H9 (cell line): Measurements from ENCODE around the gene NME4. TPM values are rescaled to one million over a fixed set of nuclear protein-coding genes. Genes with fewer than 3 reads are reported as not detected.

Experiments used
- DNase-seq: peaks from one replicate; pipeline ENCODE4 v3.0.0-alpha.2; 2017
- H2AFZ ChIP-seq: one replicate; pipeline ENCODE4 v1.6.1; 2013; ENCODE audit warnings: mild to moderate bottlenecking, low read length, control low read depth, moderate library complexity
- H2AK5ac ChIP-seq: 2 replicates; pipeline ENCODE4 v1.6.1; 2013; ENCODE audit warnings: low read length, control low read depth, mixed read lengths; ENCODE audit not compliant: insufficient read length
- H2BK120ac ChIP-seq: one replicate; pipeline ENCODE4 v1.6.1; 2013; ENCODE audit warnings: low read depth, mild to moderate bottlenecking, low read length, control low read depth, inconsistent platforms; ENCODE audit not compliant: poor library complexity, severe bottlenecking
- H2BK12ac ChIP-seq: 2 replicates; pipeline ENCODE4 v1.6.1; 2013; ENCODE audit warnings: low read length, control low read depth, mixed read lengths, low read depth; ENCODE audit not compliant: insufficient read length
- H2BK15ac ChIP-seq: 2 replicates; pipeline ENCODE4 v1.6.1; 2013; ENCODE audit warnings: low read depth, low read length, control low read depth
- H2BK20ac ChIP-seq: one replicate; pipeline ENCODE4 v1.6.1; 2013; ENCODE audit warnings: low read depth, mild to moderate bottlenecking, low read length, control low read depth, inconsistent platforms; ENCODE audit not compliant: poor library complexity, severe bottlenecking
- H2BK5ac ChIP-seq: 2 replicates; pipeline ENCODE4 v1.6.1; 2013; ENCODE audit warnings: low read length, control low read depth, mixed read lengths; ENCODE audit not compliant: insufficient read length
- H3K14ac ChIP-seq: 2 replicates; pipeline ENCODE4 v1.6.1; 2013; ENCODE audit warnings: low read length, control low read depth; ENCODE audit not compliant: insufficient read depth
- H3K18ac ChIP-seq: 2 replicates; pipeline ENCODE4 v1.6.1; 2013; ENCODE audit warnings: low read depth, mild to moderate bottlenecking, mixed read lengths, low read length, control low read depth; ENCODE audit not compliant: insufficient read length
- H3K23ac ChIP-seq: 2 replicates; pipeline ENCODE4 v1.6.1; 2013; ENCODE audit warnings: low read length, control low read depth, mixed read lengths, low read depth; ENCODE audit not compliant: insufficient read length
- H3K23me2 ChIP-seq: 2 replicates; pipeline ENCODE4 v1.6.1; 2013; ENCODE audit warnings: low read depth, mild to moderate bottlenecking, mixed read lengths, low read length, control low read depth; ENCODE audit not compliant: insufficient read length, poor library complexity, severe bottlenecking
- H3K27ac ChIP-seq: 2 replicates; pipeline ENCODE4 v1.5.1; 2013; ENCODE audit warnings: low read length, control low read depth, mixed read lengths, low read depth; ENCODE audit not compliant: insufficient read length
- H3K27me3 ChIP-seq: 2 replicates; pipeline ENCODE4 v1.6.1; 2013; ENCODE audit warnings: low read length, control low read depth, inconsistent platforms; ENCODE audit not compliant: insufficient read depth
- H3K4ac ChIP-seq: 2 replicates; pipeline ENCODE4 v1.6.1; 2013; ENCODE audit warnings: low read depth, mild to moderate bottlenecking, control low read depth, inconsistent platforms, low read length, moderate library complexity
- H3K4me1 ChIP-seq: 2 replicates; pipeline ENCODE4 v1.6.1; 2013; ENCODE audit warnings: low read length, control low read depth, inconsistent platforms; ENCODE audit not compliant: insufficient read depth
- H3K4me2 ChIP-seq: 2 replicates; pipeline ENCODE4 v1.6.1; 2013; ENCODE audit warnings: low read length, control low read depth, mixed read lengths; ENCODE audit not compliant: insufficient read length, insufficient read depth
- H3K56ac ChIP-seq: 2 replicates; pipeline ENCODE4 v1.6.1; 2013; ENCODE audit warnings: low read depth, mild to moderate bottlenecking, mixed read lengths, low read length, control low read depth; ENCODE audit not compliant: insufficient read length
- H3K79me1 ChIP-seq: 2 replicates; pipeline ENCODE4 v1.6.1; 2013; ENCODE audit warnings: low read depth, mild to moderate bottlenecking, moderate library complexity, low read length, control low read depth, inconsistent platforms; ENCODE audit not compliant: insufficient read depth, poor library complexity, severe bottlenecking
- H3K79me2 ChIP-seq: 2 replicates; pipeline ENCODE4 v1.6.1; 2013; ENCODE audit warnings: low read length, control low read depth, inconsistent platforms; ENCODE audit not compliant: insufficient read depth
- H3K9ac ChIP-seq: 2 replicates; pipeline ENCODE4 v1.6.1; 2013; ENCODE audit warnings: low read length, control low read depth, mixed read lengths; ENCODE audit not compliant: insufficient read length; ENCODE audit errors: extremely low read depth
- H3K9me3 ChIP-seq: one replicate; pipeline ENCODE4 v1.6.1; 2013; ENCODE audit warnings: low read depth, low read length, inconsistent platforms; ENCODE audit not compliant: control insufficient read depth
- H3T11ph ChIP-seq: one replicate; pipeline ENCODE4 v1.6.1; 2013; ENCODE audit warnings: mild to moderate bottlenecking, low read length, control low read depth, inconsistent platforms
- H4K20me1 ChIP-seq: one replicate; pipeline ENCODE4 v1.6.1; 2013; ENCODE audit not compliant: control insufficient read depth, insufficient read length, insufficient read depth
- H4K5ac ChIP-seq: 2 replicates; pipeline ENCODE4 v1.6.1; 2013; ENCODE audit warnings: low read depth, mild to moderate bottlenecking, mixed read lengths, low read length, control low read depth; ENCODE audit not compliant: insufficient read length
- H4K8ac ChIP-seq: replicated peaks from 2 replicates; pipeline ENCODE4 v1.6.1; 2013; ENCODE audit warnings: low read length, control low read depth, mixed read lengths, low read depth; ENCODE audit not compliant: insufficient read length
- H4K91ac ChIP-seq: 2 replicates; pipeline ENCODE4 v1.6.1; 2013; ENCODE audit warnings: low read depth, mild to moderate bottlenecking, moderate library complexity, mixed read lengths, low read length, control low read depth; ENCODE audit not compliant: insufficient read length
- H3K27ac Mint-ChIP-seq, 3 experiments: 2 replicates in 2 of 3; 3 replicates in 1 of 3; pipeline ENCODE4 v1.8.0; 2020 to 2021; ENCODE audit warnings: mixed read lengths in 3 of 3, mild to moderate bottlenecking in 1 of 3, moderate library complexity in 1 of 3
- H3K27me3 Mint-ChIP-seq: 2 replicates; pipeline ENCODE4 v1.8.0; 2021; ENCODE audit warnings: low read depth, mild to moderate bottlenecking, moderate library complexity, mixed read lengths
- H3K36me3 Mint-ChIP-seq, 3 experiments: 2 replicates in 2 of 3; 3 replicates in 1 of 3; pipeline ENCODE4 v1.8.0; 2020 to 2021; ENCODE audit warnings: low read depth in 3 of 3, mixed read lengths in 3 of 3; ENCODE audit not compliant: insufficient read depth in 1 of 3
- H3K4me1 Mint-ChIP-seq, 2 experiments: 2 replicates each; pipeline ENCODE4 v1.8.0; 2020; ENCODE audit warnings: mixed read lengths in 2 of 2
- H3K4me3 Mint-ChIP-seq, 2 experiments: 2 replicates in 1 of 2; 3 replicates in 1 of 2; pipeline ENCODE4 v1.8.0; 2020 to 2021; ENCODE audit warnings: mild to moderate bottlenecking in 2 of 2, mixed read lengths in 2 of 2, moderate library complexity in 1 of 2
- H3K9me3 Mint-ChIP-seq, 2 experiments: 2 replicates in 1 of 2; 3 replicates in 1 of 2; pipeline ENCODE4 v1.8.0; 2020; ENCODE audit warnings: mild to moderate bottlenecking in 2 of 2, mixed read lengths in 2 of 2, moderate library complexity in 1 of 2
- WGBS: extraction: QIAGEN DNeasy Blood & Tissue Kit; methylation state at CpG from one replicate; pipeline ENCODE4 v1.1.7; 2013; ENCODE audit warnings: missing lambda C conversion rate, low lambda C conversion rate, mixed read lengths; ENCODE audit not compliant: insufficient read length; ENCODE audit errors: extremely low coverage; 5-methylcytosine and 5-hydroxymethylcytosine counted together
- total RNA-seq: library from RNA; stranded (reverse); gene quantifications from 2 replicates; pipeline ENCODE4 v1.2.1, GENCODE V29; 2021
- TF ChIP-seq, protein P1 (sequence below): fragments of 200-600 bp; sonication (generic); conservative IDR thresholded peaks from 3 replicates; pipeline ENCODE4 v1.8.0; 2021; ENCODE audit warnings: antibody characterized with exemption, mild to moderate bottlenecking

Gene NME4
- total RNA-seq, 1 experiment from 2014 or later = 320 TPM

- Histone ChIP-seq H2AK5ac (no peak overlapping the region), H3K79me1 (no peaks in the 10 kb centered on the region), H4K5ac (no peak overlapping the region), H3K9ac (no peak overlapping the region), H3K23ac (no peak overlapping the region), H2BK120ac (no peak overlapping the region), H2BK5ac (no peak overlapping the region), H3K27ac (no peak overlapping the region), H3K56ac (no peak overlapping the region), H2AFZ (no peak overlapping the region), H2BK20ac (no peak overlapping the region), H3K79me2 (peaks cover 4% of the 10 kb centered on the region; the same call in 1 of the 2 replicates), H4K20me1 (no peaks in the 10 kb centered on the region), H3K4me2 (no peak overlapping the region), H4K8ac (no peak overlapping the region), H3K27me3 (no peaks in the 10 kb centered on the region), H3K14ac (no peak overlapping the region), H2BK12ac (no peak overlapping the region), H3K18ac (no peak overlapping the region), H3T11ph (no peak overlapping the region), H3K23me2 (peaks cover 4% of the 10 kb centered on the region), H2BK15ac (no peak overlapping the region), H3K9me3 (no peaks in the 10 kb centered on the region), H4K91ac (no peak overlapping the region), H3K4ac (no peak overlapping the region), H3K4me1 (no peaks in the 10 kb centered on the region)
- no CpG with 5 or more reads among the region's 10 CpGs for WGBS
- Mint-ChIP-seq H3K4me1 (peaks cover 0 to 6% of the 10 kb centered on the region in 2 experiments; a peak in 2 of 4 replicates), H3K27ac (no peak overlapping the region), H3K9me3 (no peaks in the 10 kb centered on the region), H3K27me3 (no peaks in the 10 kb centered on the region), H3K36me3 (peaks cover 0 to 11% (median 7%) of the 10 kb centered on the region in 3 experiments; a peak in 4 of 7 replicates), H3K4me3 (no peak overlapping the region)
- TF ChIP-seq, protein P1, sequence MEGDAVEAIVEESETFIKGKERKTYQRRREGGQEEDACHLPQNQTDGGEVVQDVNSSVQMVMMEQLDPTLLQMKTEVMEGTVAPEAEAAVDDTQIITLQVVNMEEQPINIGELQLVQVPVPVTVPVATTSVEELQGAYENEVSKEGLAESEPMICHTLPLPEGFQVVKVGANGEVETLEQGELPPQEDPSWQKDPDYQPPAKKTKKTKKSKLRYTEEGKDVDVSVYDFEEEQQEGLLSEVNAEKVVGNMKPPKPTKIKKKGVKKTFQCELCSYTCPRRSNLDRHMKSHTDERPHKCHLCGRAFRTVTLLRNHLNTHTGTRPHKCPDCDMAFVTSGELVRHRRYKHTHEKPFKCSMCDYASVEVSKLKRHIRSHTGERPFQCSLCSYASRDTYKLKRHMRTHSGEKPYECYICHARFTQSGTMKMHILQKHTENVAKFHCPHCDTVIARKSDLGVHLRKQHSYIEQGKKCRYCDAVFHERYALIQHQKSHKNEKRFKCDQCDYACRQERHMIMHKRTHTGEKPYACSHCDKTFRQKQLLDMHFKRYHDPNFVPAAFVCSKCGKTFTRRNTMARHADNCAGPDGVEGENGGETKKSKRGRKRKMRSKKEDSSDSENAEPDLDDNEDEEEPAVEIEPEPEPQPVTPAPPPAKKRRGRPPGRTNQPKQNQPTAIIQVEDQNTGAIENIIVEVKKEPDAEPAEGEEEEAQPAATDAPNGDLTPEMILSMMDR = no peak
- no peak for DNase-seq
Measured at GRCh38 chr16:354971-355461, 42.0 kb upstream of the NME4 start.
